Measurements from ENCODE around the gene METTL26. TPM values are rescaled to one million over a fixed set of nuclear protein-coding genes. Genes with fewer than 3 reads are reported as not detected.

METTL26 gene
- total RNA-seq, 2 donors from 2014 or later: 76.8 to 115 TPM

GRCh38 chr16:671353-672131, 35.4 kb upstream of the METTL26 start:
- TF ChIP-seq POLR2A (IDR thresholded peaks at IDR 0.05): no peak
- TF ChIP-seq, protein P1, sequence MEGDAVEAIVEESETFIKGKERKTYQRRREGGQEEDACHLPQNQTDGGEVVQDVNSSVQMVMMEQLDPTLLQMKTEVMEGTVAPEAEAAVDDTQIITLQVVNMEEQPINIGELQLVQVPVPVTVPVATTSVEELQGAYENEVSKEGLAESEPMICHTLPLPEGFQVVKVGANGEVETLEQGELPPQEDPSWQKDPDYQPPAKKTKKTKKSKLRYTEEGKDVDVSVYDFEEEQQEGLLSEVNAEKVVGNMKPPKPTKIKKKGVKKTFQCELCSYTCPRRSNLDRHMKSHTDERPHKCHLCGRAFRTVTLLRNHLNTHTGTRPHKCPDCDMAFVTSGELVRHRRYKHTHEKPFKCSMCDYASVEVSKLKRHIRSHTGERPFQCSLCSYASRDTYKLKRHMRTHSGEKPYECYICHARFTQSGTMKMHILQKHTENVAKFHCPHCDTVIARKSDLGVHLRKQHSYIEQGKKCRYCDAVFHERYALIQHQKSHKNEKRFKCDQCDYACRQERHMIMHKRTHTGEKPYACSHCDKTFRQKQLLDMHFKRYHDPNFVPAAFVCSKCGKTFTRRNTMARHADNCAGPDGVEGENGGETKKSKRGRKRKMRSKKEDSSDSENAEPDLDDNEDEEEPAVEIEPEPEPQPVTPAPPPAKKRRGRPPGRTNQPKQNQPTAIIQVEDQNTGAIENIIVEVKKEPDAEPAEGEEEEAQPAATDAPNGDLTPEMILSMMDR (IDR thresholded peaks at IDR 0.05): no peak
- Histone ChIP-seq H3K4me1 (peaks cover 45% of the 10 kb centered on the region), H3K9me3 (no peaks in the 10 kb centered on the region), H3K27me3 (no peaks in the 10 kb centered on the region), H3K4me3 (no peak overlapping the region), H3K27ac (no peak overlapping the region), H3K36me3 (replicated peaks in 1 of 2; ENCODE audit: insufficient read depth in 1 of 2, low read depth in 2 of 2) (peaks cover 0 to 21% of the 10 kb centered on the region in 2 donors)
- intact Hi-C loops (cut with DNase I): no loop called here
- ATAC-seq (no peak), DNase-seq (no peak)
- WGBS, 2 donors: 84 to 90% methylated on average over 18 to 40 of the region's 40 CpGs

GRCh38 chr16:670485-671352, 34.6 kb upstream of the METTL26 start:
- DNase-seq: no peak
- no peak overlapping the region for H3K4me3 ChIP-seq
- peaks cover 0 to 21% of the 10 kb centered on the region in 2 donors for H3K36me3 ChIP-seq (replicated peaks in 1 of 2; ENCODE audit: insufficient read depth in 1 of 2, low read depth in 2 of 2)
- peaks cover 40% of the 10 kb centered on the region for H3K4me1 ChIP-seq
- no peaks in the 10 kb centered on the region for H3K9me3 ChIP-seq
- no peak for ATAC-seq
- WGBS, 2 donors: 94% methylated on average over 33 to 51 of the region's 52 CpGs
- TF ChIP-seq, protein P1 (IDR thresholded peaks at IDR 0.05): no peak
- TF ChIP-seq POLR2A (IDR thresholded peaks at IDR 0.05): no peak
- intact Hi-C loops (cut with DNase I): no loop called here
- no peak overlapping the region for H3K27ac ChIP-seq
- no peaks in the 10 kb centered on the region for H3K27me3 ChIP-seq

- DNase-seq: no peak
- 86 to 91% methylated on average over 5 to 13 of the region's 13 CpGs for WGBS, 2 donors
- intact Hi-C loops (cut with DNase I): no loop called here
- H3K27ac ChIP-seq: no peak overlapping the region
- no peak for ATAC-seq
- no peaks in the 10 kb centered on the region for H3K27me3 ChIP-seq
- H3K4me3 ChIP-seq: no peak overlapping the region
- no peak for TF ChIP-seq POLR2A (IDR thresholded peaks at IDR 0.05)
- TF ChIP-seq, protein P1 (IDR thresholded peaks at IDR 0.05): no peak
- no peaks in the 10 kb centered on the region for H3K9me3 ChIP-seq
- peaks cover 29% of the 10 kb centered on the region for H3K4me1 ChIP-seq
- peaks cover 0 to 21% of the 10 kb centered on the region in 2 donors for H3K36me3 ChIP-seq (replicated peaks in 1 of 2; ENCODE audit: insufficient read depth in 1 of 2, low read depth in 2 of 2)
Measured at GRCh38 chr16:669666-670065, 33.6 kb upstream of the METTL26 start.

- Histone ChIP-seq H3K27ac (peak overlapping the region; percentile 42 to 80 (median 66)), H3K4me3 (peak overlapping the region; percentile 70 to 73), H3K9me3 (no peaks in the 10 kb centered on the region), H3K27me3 (no peaks in the 10 kb centered on the region), H3K4me1 (peaks cover 23% of the 10 kb centered on the region), H3K36me3 (replicated peaks in 1 of 2; ENCODE audit: insufficient read depth in 1 of 2, low read depth in 2 of 2) (peaks cover 0 to 21% of the 10 kb centered on the region in 2 donors)
- TF ChIP-seq, protein P1 (IDR thresholded peaks at IDR 0.05): no peak
- TF ChIP-seq POLR2A (IDR thresholded peaks at IDR 0.05): no peak
- ATAC-seq: no peak
- intact Hi-C loops (cut with DNase I): no loop called here
- 5% methylated on average over 48 of the region's 50 CpGs; no CpG with 5 or more reads in 1 of the 2 donors for WGBS, 2 donors
- no peak for DNase-seq
Measured at GRCh38 chr16:668519-669171, 32.5 kb upstream of the METTL26 start.

Data from body of pancreas (tissue), 4 donors.